GM18870 (cell line): Measurements from ENCODE around the gene CIB4.

ENCODE experiments used
- ATAC-seq: cut with Tn5 transposase; IDR thresholded peaks from one replicate; pipeline ENCODE4 v1.9.1; 2021; ENCODE audit warnings: moderate library complexity; ENCODE audit not compliant: unreplicated experiment

Gene CIB4

DNA sequence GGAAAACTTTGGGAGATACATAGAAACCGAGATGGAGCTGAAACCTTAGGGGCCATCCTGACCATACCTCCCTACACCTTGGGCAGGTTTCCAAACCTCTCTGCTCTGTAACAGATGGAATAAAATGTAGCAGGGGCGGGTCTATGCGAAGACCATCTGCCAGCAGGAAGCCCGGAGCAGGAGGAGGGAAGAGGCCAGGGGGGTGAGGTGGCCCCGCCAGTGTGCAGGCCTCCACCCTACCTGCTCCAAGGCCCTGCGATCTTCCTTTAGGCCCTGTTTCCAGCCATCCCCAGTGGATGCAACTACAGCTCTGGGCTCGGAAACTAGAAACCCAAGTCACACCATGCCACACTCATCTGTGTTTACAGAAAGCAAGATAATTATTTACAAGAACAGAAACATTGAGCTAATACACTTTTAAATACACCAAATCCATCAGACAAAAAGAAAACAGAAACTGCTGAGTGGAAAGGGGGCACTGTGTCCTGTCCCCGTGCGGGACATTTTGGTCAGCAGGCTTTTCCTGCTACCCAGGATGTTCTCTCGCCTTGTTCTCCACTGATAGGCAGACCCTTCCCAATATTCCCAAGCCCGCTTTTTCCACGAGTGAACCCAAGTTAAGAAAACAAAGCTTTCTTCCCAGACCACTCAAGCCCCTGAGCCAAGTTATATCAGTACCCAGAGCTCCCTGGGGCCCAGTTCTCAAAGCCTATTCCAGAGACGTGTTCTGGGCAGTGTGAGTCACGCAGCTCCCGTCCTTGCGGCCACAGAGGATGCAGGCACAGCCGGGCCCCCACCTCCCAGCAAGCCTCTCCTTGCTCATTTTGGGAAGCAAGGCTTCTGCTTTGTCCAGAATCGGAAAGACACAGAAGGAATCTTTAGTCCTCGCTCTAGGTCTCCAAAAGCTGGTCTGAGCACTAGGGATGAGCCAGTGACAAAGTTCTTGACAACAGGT is 17.3 kb downstream of the CIB4 start:
- no peak for ATAC-seq

DNA sequence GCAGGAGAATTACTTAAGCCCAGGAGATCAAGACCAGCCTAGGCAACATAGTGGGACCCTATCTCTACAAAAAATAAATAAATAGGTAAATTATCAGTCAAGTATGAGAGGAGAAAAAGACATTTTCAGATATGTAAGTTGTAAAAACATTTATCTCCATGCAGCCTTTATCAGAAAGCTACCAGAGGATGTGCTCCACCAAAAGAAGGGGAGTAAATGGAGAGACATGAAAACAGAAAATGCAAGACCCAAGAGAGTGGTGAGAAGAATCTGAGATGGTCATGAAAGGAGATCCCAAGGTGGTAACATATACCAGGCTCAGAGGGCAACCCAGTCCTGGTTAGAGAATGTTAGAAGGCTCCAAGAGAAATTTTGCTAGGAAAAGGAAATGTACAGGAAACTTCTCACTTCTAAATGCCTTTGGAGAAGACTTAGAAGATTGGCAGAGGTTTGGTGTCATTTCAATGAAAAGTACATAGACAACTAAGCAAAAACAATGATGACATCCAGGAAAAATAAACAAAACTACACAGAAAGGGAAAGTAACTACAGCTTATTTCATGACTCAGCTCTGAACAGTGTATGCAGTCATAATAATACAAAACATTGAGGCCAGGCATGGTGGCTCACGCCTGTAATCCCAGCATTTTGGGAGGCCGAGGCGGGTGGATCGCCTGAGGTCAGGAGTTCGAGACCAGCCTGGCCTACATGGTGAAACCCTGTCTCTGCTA is 19.5 kb downstream of the CIB4 start:
- no peak for ATAC-seq

DNA sequence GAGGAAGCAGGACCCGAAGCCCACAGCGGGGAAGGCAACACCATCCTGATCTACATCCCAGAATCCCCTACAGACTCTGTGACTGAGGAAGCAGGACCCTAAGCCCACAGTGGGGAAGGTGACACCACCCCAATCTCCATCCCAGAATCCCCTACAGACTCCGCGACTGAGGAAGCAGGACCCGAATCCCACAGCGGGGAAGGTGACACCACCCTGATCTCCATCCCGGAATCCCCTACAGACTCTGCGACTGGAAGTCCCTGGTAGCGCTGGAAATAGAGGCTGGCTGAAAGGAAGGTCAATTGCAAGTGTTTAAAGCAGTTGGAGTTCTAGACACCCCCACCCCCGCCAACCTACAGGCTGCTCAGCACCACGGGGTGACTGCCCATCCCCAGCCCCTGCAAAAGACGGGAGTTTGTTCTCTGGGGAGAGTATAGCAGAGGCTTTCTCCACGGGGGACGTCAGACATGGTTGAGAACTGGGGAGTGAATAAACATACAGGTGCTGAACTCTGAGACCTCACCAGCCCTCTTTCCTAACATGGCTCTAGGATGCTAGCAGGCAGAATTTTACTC is 21.0 kb downstream of the CIB4 start:
- no peak for ATAC-seq

DNA sequence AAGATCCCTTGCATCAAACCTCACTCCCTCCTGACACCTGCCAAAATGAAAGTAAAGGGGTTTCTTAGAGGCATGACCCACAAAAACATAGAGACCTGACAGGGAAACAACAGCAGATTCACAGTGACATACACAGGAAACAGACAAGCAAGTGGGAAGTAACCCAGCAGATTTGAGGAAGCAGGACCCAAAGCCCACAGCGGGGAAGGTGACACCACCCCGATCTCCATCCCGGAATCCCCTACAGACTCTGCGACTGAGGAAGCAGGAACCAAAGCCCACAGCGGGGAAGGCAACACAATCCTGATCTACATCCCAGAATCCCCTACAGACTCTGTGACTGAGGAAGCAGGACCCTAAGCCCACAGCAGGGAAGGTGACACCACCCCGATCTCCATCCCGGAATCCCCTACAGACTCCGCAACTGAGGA is 21.6 kb downstream of the CIB4 start:
- no peak for ATAC-seq

DNA sequence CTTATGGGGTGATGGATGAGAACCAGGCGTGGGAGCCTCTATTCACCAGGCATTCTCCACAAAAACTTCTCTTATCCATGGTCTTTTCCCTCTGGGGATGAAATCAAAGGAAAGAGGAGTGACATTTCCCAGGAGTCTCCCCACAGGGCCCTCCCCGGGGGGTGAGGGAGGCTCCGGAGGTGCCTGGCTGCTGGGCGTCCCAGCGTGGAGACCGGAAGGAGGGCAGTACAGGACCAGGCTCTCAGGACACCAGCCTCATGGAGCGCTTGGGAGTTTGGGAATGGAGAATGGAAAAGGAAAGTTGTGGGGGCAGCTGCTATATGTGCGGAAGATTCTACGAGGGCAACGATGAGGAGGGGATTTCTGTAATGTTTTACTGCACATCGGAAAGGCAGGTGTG is 22.1 kb downstream of the CIB4 start:
- no peak for ATAC-seq

DNA sequence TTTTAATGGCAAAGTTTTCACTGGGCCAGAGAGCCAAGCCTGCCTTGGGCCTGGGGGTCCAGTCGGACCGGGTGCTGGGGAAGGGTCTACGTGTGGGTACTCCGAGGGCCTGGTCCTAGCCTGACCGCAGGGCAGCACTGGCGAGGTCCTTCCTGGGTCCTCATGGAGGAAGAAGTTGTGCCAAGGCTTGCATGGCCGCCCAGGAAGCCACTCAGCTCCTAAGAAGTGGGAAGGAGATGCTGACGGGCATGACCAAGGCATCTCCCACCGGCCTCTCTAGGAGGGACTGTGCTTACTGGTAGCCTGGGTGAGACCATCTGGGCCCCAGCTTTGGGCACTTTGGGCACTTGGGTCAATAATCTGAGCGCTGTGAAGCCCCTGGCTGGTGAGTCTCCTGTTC is 22.6 kb downstream of the CIB4 start:
- ATAC-seq = no peak

DNA sequence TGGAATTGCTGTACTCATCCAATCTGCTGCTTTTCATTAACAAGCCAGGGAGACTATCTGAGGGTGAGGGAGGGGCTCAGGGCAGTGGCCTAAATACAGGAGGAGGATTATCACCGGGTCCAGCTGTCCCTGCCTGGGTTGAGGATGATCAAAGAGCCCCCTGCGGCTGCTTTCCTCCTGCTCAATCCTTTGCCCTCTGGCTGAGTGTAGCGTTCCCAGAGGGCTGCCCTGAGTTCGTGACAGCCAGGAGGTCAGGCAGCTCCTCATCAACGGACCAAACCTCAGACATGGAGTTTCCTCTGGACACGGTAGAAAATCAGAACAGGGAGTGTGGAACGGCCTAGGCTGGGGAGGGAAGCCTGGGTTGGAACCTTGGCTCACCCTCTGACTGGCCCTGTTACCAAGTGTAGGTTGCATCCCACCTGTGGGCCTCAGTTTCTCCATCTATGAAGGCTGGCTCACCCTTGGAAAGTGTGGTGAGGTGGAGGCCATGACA is 23.5 kb downstream of the CIB4 start:
- ATAC-seq = no peak

DNA sequence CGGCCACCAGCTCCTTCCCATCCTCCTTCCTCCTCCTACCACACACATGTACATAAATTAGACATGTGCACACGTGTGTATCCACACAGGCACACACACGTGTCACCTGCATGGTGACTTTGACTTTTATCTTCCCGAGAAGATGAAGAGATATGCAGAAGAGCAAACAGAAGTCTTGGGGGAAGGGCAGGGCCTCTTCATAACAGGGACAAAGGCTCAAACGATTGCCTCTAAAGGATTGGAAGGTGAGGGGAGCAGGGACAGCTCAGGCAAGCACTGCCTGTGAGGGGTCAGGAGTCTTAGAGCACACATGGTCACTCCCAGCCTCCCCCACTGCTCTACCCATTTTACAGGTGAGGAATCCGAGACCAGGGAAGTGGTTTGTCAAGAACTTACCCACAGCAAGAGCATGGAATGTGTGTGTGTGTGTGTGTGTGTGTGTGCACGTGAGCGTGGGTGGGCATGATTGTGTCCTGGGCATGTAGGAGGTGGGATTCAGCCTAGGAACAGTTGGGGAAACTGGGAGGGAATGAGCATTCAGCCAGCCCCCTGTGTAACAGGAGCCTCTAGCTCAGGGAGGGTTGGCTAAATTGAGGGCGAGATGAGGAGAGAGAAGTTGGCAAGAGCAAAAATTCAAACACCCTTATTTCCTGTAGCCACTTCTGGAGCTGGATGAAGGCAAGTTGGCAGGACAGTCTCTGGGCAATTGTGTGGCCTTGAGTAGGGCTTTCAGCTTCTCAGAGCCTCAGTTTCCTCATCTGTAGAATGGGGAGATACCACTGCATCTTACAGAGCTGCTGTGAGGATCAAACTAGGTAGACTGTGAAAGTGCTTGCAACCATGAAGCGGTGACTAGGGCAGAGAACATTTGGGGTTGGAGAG is 24.2 kb downstream of the CIB4 start:
- ATAC-seq = no peak

DNA sequence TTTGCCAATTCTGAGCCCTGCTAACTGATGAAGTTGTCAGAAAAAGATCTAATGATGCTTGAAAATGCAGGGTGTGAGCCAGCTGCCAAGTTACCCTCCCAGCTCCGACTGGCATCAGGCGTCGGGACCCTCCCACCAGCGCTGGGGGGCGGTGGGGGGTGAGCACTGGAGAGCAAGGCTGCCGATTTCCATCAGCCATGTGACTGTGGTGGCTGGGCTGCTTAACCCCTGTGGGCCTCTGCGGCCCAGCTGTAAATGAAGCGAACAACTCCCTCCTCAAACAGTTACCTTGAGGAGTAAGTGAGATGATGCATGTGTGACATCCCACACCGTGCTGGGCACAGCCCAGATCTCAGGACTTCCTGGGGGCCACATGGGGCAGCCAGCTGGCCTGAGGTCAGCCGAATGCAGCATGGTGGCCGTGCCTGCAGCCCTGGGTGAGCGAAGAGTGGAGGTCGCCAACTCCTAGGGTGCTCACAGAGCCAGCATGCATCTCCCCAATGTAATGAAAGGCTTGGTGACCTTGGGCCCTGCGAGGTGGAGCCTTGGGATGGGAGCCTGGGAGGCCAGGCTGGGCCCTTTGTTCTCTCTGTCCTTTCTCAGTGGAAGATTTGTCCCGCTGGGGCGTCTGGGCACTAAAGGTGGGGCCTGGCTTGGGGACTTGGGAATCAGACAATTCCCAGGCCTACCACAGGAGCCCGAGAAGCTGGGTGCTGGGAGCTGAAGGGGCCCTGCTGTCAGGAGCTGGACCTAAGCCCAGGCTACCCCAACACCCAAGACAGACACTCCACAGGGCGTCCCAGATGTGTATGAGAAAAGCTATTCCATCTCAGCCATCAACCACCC is 25.1 kb downstream of the CIB4 start:
- no peak for ATAC-seq

DNA sequence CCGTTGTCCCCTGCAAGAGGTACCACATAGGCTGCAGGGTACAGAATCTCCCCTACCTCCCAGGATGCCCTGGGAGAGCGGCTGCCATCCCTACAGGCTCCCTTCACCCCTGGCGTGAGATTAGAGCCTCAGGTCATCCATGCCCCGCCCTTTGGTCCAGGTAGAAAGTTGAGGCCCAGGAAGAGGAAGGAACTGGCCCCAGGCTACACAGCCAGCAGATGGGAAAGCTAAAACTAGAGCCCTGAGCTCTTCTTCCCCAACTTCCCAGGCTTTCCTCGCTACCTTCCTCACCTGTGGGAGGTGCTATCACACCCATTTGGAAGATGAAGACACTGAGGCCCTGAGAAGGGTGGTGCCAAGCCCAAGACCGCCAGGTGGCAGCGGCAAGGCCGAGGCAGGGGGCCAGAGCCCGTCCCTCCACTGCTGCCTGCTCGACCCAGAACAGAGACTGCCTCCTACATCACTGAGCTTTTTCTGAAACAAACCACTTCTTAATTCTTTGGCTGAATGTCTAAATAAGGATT is 25.8 kb downstream of the CIB4 start:
- ATAC-seq = no peak

DNA sequence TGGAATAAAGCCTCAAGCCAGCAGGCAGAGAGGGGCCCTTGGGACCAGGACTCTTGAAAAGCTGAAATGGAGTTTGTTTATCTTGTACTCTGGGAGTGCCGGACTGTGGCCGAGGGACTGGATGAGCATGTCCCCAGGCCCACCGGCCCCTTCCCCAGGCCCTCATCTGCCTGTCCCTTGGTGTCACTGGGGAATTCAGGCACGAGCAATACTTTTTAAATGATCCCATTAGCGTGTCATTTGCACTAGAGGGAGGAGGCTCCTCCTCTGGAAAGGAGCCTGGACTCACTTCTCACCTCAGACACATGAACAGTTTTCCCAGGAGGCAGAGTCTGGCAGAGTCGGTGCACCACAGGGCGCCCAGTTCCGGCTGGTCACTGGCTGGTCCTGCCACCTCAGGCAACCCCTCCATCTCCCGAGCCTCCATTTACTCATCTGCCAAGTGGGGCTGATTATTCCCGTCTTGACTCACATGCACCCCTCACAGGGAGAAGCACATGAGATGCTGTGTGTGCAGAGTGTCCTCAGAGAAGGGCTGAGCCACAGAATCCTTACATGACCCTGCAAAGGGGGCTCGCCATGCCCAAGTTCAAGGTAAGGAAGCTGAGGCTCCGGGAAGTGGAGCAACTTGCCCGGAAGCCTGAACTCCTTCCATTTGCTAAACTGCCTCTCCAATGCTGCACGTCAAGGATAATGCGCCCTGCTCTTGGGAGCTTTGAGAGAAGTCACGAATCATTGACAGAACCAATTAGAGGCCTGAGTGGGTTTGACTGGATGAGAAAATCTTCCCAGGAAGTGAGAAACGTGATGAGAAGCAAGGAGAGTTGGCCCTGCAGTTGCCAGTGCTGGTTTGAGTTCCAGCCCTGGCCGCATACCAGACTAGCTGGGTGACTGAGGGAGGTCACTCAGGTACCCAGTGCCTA is 26.7 kb downstream of the CIB4 start:
- ATAC-seq = no peak

DNA sequence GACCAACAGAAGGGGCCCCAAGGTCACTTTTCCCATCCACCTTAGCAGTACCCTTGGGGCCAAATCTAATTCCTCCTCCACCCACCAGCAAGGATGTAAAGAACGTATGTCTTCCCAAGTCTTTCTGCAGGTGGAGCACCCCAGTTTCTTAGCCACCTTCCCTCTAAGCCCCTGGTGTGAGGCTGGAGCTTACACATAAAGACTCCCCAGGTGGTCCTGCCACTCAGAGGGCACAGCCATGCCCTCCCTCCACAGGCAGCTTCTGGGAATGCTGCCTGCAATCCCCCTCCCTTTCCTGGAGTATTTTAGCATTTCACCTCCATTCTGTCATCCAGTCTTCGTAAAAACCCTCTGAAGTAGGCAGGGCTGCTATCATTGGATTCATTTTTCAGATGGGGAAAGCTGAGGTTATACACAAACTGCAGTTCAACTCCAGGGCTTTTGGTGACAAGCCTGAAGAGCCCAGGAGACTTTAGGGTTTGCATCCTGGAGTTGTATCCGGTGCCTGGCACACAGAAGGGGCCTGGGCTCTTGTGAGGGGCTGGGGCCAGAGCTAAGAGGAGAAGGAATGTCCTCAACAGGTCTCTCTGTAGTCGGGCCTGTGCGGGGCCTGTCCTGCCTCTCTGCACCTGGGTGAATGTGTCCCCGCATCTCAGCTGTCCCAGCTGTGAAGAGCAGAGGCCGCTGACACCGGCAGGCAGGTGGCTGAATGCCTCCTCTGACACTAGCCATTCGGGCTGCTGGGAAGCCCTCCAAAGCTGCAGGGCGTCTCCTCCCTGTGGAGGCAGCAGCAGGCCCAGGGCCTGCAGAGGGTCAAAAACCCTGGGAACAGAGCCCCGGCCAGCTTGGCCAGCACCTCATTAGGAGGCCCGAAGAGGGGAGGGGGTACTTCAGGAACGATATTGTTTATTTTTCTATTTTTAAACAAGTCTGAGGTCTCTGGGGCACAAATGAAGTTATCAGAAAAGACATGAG is 27.6 kb downstream of the CIB4 start:
- ATAC-seq = no peak

DNA sequence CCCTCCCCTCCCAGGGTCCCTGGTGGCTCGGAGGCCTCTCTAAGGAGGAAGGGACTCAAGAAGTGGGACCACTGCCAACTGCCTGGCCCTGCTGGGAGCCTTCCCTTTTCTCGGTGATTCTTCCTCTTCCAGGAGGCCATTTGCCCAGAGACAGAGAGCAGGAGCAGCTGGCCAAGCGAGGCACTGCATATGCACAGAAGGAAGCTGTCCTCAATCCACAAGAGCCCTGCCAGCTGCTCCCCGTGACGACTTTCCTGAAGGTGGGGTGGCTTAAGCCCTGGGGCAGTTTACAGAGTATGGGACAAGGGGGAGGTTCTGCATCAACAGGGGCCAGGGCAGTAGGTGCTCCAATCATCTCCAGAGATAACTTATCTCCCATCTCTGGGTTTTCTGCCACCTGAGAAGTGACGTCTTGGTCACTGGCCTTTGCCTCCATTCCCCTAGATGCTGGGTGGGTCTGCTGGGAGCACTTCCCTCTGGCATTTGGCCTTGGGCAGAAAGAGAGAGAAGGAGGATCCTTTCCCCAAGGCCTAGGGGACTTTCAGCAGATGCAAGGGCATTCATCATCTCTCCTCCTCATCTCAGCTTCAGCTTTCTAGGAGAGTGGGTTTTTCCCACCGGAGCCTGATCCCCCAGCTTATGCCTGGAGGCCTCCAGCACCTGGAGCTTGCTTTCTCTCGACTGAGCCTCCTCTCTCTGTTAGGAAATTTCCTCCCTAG is 28.5 kb downstream of the CIB4 start:
- ATAC-seq = no peak

DNA sequence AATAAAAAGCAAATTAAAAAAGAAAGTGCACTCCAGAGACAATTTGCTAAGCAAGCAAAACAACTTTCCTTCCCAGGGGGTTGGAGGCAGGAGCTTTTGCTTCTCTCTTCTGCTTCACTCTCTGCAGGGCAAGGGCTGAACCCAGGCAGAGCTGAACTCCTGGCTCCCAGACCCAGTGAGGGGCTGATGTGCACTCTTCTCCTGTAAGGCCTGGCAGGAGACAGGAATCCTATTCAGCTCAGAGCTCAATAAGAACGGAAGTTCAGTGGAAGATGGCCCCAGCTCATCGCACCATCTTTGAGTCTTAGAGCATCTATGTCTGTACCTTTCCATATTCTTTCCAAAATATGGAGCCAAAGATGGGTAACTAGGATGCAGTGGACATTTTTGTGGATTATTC is 29.1 kb downstream of the CIB4 start:
- ATAC-seq = no peak

DNA sequence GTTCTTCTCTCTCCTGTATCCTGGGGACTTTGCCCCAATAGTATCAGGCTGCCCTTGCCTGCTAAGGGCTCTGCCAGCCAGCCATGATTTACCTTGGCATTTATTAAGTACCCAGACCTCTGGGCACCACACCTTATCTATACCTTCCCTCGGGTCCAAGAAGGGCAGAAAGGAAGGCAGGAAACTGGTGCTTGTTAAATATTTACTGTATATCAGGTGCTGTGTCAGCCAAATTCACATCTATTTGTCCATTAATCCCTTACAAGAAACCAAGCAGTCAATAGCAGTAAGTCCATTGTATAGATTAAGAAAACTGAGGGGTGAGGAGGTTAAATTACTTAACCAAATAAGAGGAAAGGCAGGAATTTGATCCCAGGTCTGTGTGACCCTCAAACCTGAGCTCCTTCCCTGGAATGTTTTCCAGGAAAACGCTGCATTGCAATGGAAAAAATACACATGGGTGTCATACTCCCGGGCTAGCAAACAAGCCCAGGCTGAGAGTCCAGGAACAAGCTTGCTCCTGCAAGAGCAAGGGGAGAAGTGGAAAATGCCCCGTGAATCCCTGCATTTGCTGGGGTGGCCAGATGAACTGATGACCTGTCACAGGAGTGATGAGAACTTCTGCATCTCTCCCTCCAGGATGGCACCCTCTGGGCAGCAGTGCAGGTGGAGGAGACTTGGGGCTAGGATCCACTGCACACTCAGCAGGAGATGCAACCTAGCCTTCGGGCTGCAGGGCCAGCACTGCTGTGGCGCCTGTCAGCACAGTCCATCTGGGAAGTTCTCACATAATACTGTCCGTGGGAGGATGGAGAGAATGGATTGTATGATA is 30.4 kb downstream of the CIB4 start:
- no peak for ATAC-seq

DNA sequence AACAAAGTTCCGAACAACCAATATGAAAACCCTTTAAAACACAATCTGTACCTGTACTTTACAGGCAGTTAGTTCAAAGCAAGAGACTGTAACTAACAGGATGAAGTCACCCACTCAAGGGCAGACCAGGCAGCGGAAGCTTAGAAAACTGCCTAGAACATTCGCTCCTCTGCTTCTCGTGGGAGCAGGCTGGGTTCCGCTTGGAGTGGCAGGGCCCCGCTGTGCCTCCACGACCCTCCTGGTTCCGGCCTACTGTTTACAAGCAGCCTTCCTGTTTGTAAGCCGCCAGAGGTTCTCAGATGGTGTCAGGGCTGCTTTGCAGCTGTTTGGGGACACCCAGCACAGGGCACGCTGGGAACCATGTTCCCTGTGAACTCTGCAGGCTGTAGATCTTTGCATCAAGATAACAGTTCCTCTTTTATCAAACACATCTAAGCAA is 31.3 kb downstream of the CIB4 start:
- ATAC-seq = no peak
